NCI-H748 (cell line): ENCODE data around the gene NANS.
"Not testable (repeated sequence)": the region's sequence is repeated elsewhere in the genome, so short reads cannot be mapped to it uniquely, and the experiment has no call there.

ENCODE experiments used
- DNase-seq: peaks from one replicate; lab custom pipeline; 2025; ENCODE audit not compliant: unreplicated experiment; lab: John Stamatoyannopoulos, UW

Gene NANS

DNA sequence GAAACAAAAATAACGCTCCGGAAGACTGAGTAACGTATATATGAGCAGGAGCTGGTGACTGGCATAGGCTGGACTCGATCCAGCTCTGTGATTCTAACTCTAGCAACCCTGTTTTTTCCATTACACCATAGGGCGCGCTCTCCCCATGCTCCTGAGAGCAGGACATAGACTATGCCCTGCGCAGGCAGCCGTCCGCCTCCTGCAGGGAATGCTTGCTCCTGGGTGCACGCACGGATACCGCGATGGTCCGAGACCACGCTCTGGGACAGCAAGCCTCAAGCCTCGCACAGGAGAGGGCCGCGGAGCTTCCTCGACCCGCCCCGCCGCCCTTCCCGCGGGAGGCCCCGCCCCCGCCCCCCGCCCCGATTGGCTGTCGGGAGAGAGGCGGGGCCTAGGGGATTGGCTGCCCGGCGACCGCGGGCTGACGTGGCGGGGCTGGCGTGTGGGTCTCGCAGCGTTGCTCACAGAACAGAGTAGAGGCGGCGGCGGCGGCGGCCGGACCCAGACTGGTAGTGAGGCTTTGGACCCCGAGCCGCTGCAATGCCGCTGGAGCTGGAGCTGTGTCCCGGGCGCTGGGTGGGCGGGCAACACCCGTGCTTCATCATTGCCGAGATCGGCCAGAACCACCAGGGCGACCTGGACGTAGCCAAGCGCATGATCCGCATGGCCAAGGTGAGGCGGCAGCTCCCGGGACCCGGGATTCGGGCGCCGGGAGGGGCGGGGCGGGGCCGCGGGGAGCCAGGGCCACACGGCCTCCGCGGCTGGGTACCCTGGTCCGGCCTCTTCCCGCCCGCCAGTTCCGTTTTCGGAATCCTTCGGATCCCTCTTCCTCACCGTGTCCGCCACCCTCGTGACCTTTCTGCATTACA is at the start of gene NANS:
Gene NANS, plus strand, starts transcription at position 464 of the 869 bp plus-strand sequence. Its CDS starts 77 bp downstream, at position 541.
- peak; percentile 93 for DNase-seq

- no peak for DNase-seq
Measured at GRCh38 chr9:98007251-98007928, 49.1 kb upstream of the NANS start.

- no peak for DNase-seq
Measured at GRCh38 chr9:98008764-98009163, 47.8 kb upstream of the NANS start.

DNA sequence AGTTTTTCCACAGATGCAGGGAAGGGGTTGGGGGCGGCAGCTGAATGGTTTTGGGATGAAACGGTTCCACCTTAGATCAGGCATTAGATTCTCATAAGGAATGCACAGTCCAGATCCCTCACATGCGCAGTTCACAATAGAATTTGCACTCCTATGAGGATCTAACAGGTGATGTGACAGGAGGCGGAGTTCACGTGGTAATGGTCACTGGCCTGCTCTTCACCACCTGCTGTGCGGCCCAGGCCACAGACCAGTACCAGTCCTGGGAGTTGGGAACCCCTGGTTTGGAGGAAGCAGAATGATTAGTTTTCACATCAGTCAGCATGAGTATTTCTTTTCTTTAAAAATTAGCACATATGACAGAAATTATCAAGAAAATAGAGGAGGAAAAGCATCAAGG is 47.1 kb upstream of the NANS start:
- DNase-seq: no peak

DNA sequence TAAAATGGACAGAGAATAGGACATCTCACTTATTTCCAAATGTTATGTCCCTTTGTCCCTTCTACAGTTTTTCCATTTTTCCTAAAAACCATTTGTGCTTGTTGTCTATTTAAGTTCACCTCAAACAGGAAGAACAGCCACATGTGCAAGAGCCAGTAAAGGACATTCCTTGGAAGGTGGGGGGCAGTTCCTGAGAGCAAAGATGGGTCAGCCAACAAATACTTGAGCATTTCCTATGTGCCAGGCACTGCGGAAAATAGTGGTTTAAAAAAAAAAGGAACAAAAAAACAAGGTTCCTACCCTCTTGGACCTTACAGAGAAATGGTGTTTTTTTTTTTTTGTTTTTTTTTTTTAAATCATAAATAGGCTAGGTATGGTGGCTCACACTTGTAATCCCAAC is 46.6 kb upstream of the NANS start:
- no peak for DNase-seq

GRCh38 chr9:98010445-98010844 is 46.1 kb upstream of the NANS start:
- no peak for DNase-seq

GRCh38 chr9:98011122-98011521 is 45.4 kb upstream of the NANS start:
- DNase-seq: no peak

DNA sequence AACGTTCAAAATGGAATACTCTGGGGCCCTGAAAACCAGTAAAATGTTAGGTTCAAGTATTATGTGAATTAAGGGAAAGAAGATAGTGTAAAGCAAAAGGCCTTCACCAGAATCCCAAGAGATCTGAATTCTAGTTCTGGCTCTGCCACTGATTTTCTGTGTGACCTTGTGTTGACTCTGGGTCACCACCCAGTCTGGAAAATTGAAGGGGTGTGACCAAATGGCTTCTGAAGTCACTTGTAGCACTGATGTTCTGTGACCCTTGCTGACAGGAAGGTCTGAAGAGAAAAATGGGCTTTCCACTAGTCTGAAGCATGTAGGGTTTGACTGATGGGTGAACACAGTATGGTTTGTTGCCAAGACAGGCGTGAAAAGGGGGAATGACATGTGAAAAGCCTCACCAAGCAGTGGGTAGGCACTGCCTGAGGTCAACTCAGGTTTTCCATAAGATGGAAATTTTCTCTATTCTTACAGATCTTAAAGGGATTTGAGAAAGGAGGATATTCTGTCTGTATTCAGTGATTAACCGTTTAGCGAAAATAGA is 40.3 kb upstream of the NANS start:
- DNase-seq: no peak

- no peak for DNase-seq
Measured at GRCh38 chr9:98017306-98017705, 39.2 kb upstream of the NANS start.

DNA sequence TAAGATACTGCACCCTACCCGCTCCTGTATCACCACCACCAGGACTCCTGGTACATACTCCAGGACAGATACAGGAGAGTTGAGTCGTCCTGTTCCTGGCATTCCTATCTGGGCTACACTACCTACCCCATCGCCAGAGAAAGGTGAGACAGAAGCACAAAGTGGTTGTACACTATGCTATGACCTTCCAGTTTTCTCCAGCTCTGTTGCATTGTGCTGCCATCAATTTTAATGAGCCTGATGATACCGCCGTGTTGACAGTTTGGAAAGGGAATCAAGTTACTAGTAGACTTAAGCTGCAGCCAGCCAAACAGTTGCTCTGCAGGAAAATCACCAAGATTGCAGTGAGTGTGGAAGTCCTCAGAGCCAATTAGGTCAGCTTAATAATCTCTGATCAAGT is 38.2 kb upstream of the NANS start:
- DNase-seq: no peak

GRCh38 chr9:98019098-98019497 is 37.4 kb upstream of the NANS start:
- no peak for DNase-seq

DNA sequence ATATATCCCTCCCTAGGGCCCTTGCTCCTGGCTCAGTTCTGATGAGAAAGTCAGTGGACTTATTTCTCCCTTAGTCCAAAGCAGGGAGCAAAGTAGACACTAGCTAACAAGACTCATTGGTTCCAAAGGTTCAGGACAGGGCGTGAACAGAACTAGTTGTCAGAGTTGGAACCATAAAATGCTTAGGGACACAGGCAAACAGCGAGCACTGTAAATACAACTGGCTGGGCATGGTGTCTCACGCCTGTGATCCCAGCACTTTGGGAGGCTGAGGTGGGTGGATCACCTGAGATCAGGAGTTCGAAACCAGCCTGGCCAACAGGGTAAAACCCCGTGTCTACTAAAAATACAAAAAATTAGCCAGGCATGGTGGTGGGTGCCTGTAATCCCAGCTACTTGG is 36.7 kb upstream of the NANS start:
- DNase-seq: not testable (repeated sequence)

DNA sequence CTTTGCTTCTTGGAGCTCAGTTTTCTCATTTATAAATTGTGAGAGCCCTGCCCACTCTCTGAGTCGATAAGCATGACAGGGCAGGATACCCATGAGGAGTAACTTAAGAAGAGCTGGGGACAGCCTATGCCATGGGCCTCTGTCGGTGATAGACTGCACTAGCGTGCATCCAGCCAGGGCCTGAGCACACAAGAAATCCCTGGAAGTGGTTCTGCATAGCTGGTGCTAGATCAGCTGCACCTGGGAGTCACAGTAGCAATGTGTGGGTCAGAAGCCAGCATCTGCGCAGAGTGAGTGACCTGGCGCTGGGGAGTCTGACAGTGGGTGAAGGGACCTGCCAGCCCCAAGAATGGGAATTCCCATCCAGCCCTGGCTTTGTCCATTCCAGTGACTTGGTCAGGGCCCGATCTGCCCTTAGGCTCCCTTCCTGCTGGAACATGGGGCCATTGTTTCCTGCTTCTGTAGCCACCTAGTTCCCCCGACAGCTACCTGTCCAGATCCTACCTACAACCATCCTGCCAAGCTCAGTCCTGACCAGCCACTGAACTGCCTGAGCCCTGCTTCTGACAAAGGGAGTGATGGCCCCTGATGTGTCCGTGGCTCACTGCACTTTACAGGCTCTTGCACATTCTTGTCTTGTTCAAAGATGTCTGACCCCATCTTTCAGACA is 35.9 kb upstream of the NANS start:
- no peak for DNase-seq

GRCh38 chr9:98021306-98022040 is 35.1 kb upstream of the NANS start:
- no peak for DNase-seq

DNA sequence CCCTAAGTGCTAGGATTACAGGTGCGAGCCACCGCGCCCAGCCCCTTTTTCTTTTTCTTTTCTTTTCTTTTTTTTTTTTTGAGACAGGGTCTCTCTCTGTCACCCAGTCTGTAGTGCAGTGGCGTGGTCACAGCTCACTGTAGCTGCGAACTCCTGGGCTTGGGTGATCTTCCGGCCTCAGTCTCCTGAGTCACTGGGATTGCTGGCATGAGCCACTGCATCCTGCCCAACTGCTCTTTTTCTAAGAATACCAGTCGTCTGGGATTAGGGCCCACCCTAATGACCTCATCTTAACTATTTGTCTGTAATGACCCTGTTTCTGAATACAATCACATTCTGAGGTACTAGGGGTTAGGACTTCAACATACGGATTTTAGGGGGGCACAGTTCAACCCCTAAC is 34.1 kb upstream of the NANS start:
- DNase-seq: no peak

DNA sequence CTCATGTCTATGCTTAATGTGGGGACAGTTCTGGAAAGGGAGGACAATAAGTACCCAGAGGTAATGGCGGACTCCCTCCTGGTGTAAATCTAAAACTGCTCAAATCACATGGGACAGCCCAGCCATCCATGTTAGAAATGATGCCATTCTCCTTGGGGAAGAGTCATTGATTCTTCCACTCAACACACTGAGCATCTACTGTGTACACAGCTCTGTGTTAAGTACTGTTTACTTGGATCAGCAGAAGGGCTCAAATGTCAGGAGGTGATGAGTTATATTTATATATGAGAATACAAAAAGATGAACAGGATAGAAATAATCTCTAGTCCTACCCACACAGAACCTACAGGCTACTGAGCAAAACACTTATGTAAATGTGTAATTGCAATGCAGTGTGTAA is 31.8 kb upstream of the NANS start:
- DNase-seq: no peak

GRCh38 chr9:98031169-98031568 is 25.4 kb upstream of the NANS start:
- no peak for DNase-seq

- no peak for DNase-seq
Measured at GRCh38 chr9:98031935-98032334, 24.6 kb upstream of the NANS start.

DNA sequence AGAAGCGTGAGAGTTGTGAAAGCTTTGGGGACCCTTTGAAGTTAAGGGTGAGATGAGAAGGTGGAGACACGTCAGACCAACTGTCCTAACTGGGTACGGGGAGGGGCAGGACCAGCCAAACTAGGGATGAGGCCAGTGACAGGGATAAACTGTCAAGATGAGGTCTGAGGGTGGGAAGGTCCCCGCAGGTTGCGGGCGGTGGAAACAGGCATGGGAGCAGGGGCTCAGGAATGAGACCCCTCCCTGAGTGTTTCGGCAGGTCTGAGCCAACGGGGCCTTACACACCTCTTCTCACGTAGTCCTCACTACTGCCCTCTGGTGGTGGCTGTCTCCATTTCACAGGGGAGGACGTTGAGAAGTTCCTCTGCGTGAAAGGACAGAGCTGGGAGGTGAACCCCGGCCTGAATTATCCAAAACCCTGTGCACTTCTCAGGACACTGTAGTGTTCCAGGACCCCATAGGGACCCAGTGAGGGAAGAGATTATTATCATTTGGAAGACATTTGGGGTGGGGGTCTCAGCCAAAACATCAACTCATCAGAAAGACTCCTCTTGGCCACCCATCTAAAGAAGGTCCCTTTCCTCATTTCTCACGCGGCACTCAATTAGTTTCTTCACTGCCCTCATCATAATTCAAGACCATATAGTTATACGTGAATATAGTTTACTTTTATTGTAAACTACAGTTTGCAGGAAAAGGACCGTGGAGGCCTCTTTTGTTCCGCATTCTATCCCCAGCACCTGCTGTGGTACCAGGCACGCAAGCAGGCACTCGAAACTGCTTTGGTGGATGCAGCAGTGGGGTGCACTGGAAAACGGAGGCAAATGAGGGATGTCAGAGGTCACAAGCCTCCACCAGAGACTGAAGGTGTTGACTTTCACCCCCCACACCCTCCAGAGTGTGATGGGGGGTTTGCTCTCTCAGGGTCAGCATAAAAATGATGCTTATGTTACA is 21.7 kb upstream of the NANS start:
- DNase-seq: peak; percentile 78

- no peak for DNase-seq
Measured at GRCh38 chr9:98037357-98037756, 19.2 kb upstream of the NANS start.
